Retina (tissue), 1 donor: ENCODE results near the gene TOR1AIP1.
"Not testable (repeated sequence)": the region's sequence is repeated elsewhere in the genome, so short reads cannot be mapped to it uniquely, and the experiment has no call there.

Experiments
- DNase-seq: peaks from one replicate; pipeline ENCODE4 v3.0.0-alpha.2; 2016

The TOR1AIP1 gene

GRCh38 chr1:179938752-179939151 lies 56.7 kb downstream of the TOR1AIP1 start:
- DNase-seq: no peak

GRCh38 chr1:179939941-179940340 lies 57.9 kb downstream of the TOR1AIP1 start:
- DNase-seq: no peak

- DNase-seq: no peak
Measured at GRCh38 chr1:179941454-179941853, 59.4 kb downstream of the TOR1AIP1 start.

- no peak for DNase-seq
Measured at GRCh38 chr1:179950651-179951050, 68.6 kb downstream of the TOR1AIP1 start.

- DNase-seq: no peak
Measured at GRCh38 chr1:179951383-179952144, 69.5 kb downstream of the TOR1AIP1 start.

GRCh38 chr1:179952186-179952585 lies 70.1 kb downstream of the TOR1AIP1 start:
- no peak for DNase-seq

GRCh38 chr1:179953974-179954492 lies 71.9 kb downstream of the TOR1AIP1 start:
- DNase-seq: no peak

GRCh38 chr1:179954493-179955286 lies 72.6 kb downstream of the TOR1AIP1 start, which contains the start of gene CEP350:
CEP350 (plus strand) TSS chr1:179954810; CDS start chr1:179986182, 31,372 bp downstream.
- DNase-seq: peak; percentile 97

- DNase-seq: no peak
Measured at GRCh38 chr1:179955287-179955680, 73.2 kb downstream of the TOR1AIP1 start.

GRCh38 chr1:179955731-179956130 lies 73.6 kb downstream of the TOR1AIP1 start:
- DNase-seq: no peak

GRCh38 chr1:179958359-179958758 lies 76.3 kb downstream of the TOR1AIP1 start:
- no peak for DNase-seq

- DNase-seq: not testable (repeated sequence)
Measured at GRCh38 chr1:179962168-179962567, 80.1 kb downstream of the TOR1AIP1 start.

GRCh38 chr1:179966551-179966950 lies 84.5 kb downstream of the TOR1AIP1 start:
- DNase-seq: no peak

- no peak for DNase-seq
Measured at GRCh38 chr1:179968284-179968993, 86.4 kb downstream of the TOR1AIP1 start.

GRCh38 chr1:179968994-179969919 lies 87.2 kb downstream of the TOR1AIP1 start:
- DNase-seq: no peak
